DOHH2 (cell line): Measurements from ENCODE around the gene GOLGA6L10.
"Not testable (repeated sequence)": the region's sequence is repeated elsewhere in the genome, so short reads cannot be mapped to it uniquely, and the experiment has no call there.

Experiments
- H3F3A ChIP-seq: fragments of 200-600 bp; sonication (generic), shearing (Covaris generic); 2 replicates; pipeline ENCODE4 v1.6.0; 2016; ENCODE audit warnings: antibody characterized with exemption, mild to moderate bottlenecking; ENCODE audit not compliant: control insufficient read depth, insufficient read depth
- H3K27ac ChIP-seq: fragments of 200-600 bp; sonication (generic); 2 replicates; pipeline ENCODE4 v1.5.1; 2014; ENCODE audit warnings: low read depth, mild to moderate bottlenecking, low read length, moderate library complexity
- H3K27me3 ChIP-seq: fragments of 200-600 bp; sonication (generic); 2 replicates; pipeline ENCODE4 v1.6.1; 2014; ENCODE audit warnings: mild to moderate bottlenecking, low read length, mixed read lengths; ENCODE audit not compliant: control insufficient read depth
- H3K36me3 ChIP-seq: fragments of 200-600 bp; sonication (generic); 2 replicates; pipeline ENCODE4 v1.6.1; 2014; ENCODE audit warnings: mild to moderate bottlenecking, low read length, moderate library complexity, mixed read lengths; ENCODE audit not compliant: control insufficient read depth
- H3K4me1 ChIP-seq: fragments of 200-600 bp; sonication (generic); 2 replicates; pipeline ENCODE4 v1.6.1; 2014; ENCODE audit warnings: mild to moderate bottlenecking, low read length, mixed read lengths; ENCODE audit not compliant: control insufficient read depth
- H3K4me2 ChIP-seq: fragments of 200-600 bp; sonication (generic); 2 replicates; pipeline ENCODE4 v1.6.0; 2014; ENCODE audit warnings: mild to moderate bottlenecking, low read length, moderate library complexity
- H3K4me3 ChIP-seq: fragments of 200-600 bp; sonication (generic); 2 replicates; pipeline ENCODE4 v1.5.1; 2014; ENCODE audit warnings: mild to moderate bottlenecking, low read length, mixed read lengths
- H3K79me2 ChIP-seq: fragments of 200-600 bp; sonication (generic); 2 replicates; pipeline ENCODE4 v1.6.1; 2014; ENCODE audit warnings: mild to moderate bottlenecking, low read length, mixed read lengths; ENCODE audit not compliant: control insufficient read depth
- H3K9me2 ChIP-seq: fragments of 200-600 bp; sonication (generic); replicated peaks from 2 replicates; pipeline ENCODE4 v1.6.1; 2014; ENCODE audit warnings: mild to moderate bottlenecking, low read length, mixed read lengths; ENCODE audit not compliant: control insufficient read depth
- H3K9me3 ChIP-seq: fragments of 200-600 bp; sonication (generic); 2 replicates; pipeline ENCODE4 v1.6.1; 2014; ENCODE audit warnings: antibody characterized with exemption, low read length, mixed read lengths; ENCODE audit not compliant: control insufficient read depth, insufficient read depth
- H4K20me1 ChIP-seq: fragments of 200-600 bp; sonication (generic); 2 replicates; pipeline ENCODE4 v1.6.0; 2014; ENCODE audit warnings: low read depth, mild to moderate bottlenecking, antibody characterized with exemption, low read length, moderate library complexity; ENCODE audit not compliant: control insufficient read depth, insufficient read depth
- CTCF ChIP-seq: fragments of 200-600 bp; sonication (generic); IDR thresholded peaks from one replicate; pipeline ENCODE4 v1.5.1; 2014; ENCODE audit warnings: antibody characterized with exemption, mild to moderate bottlenecking, low read depth, low read length; ENCODE audit not compliant: poor library complexity, severe bottlenecking
- EZH2phosphoT487 ChIP-seq: fragments of 200-600 bp; sonication (generic); IDR thresholded peaks from 2 replicates; pipeline ENCODE4 v1.6.1; 2017; ENCODE audit warnings: borderline replicate concordance, mild to moderate bottlenecking, antibody characterized with exemption, low read length, moderate library complexity, mixed read lengths

Gene GOLGA6L10

GRCh38 chr15:82300883-82301282, 48.4 kb downstream of the GOLGA6L10 start:
- Histone ChIP-seq H3K4me2 (no peak overlapping the region), H4K20me1 (no peaks in the 10 kb centered on the region), H3K4me1 (no peaks in the 10 kb centered on the region), H3K9me2 (no peaks in the 10 kb centered on the region), H3F3A (no peaks in the 10 kb centered on the region), H3K36me3 (no peaks in the 10 kb centered on the region), H3K79me2 (no peaks in the 10 kb centered on the region), H3K9me3 (no peaks in the 10 kb centered on the region), H3K4me3 (no peak overlapping the region), H3K27ac (no peak overlapping the region), H3K27me3 (no peaks in the 10 kb centered on the region)
- TF ChIP-seq EZH2phosphoT487 (no peak), CTCF (no peak)

GRCh38 chr15:82300326-82300725, 48.9 kb downstream of the GOLGA6L10 start:
- H3K4me3 ChIP-seq, H3F3A ChIP-seq, H3K4me2 ChIP-seq, H3K9me3 ChIP-seq, H3K27ac ChIP-seq, H3K79me2 ChIP-seq, H3K27me3 ChIP-seq, H3K4me1 ChIP-seq, H3K36me3 ChIP-seq, H4K20me1 ChIP-seq, H3K9me2 ChIP-seq: not testable (repeated sequence)

- not testable (repeated sequence) for H3K79me2 ChIP-seq, H3K9me2 ChIP-seq, H3K27me3 ChIP-seq, H3K36me3 ChIP-seq, H3F3A ChIP-seq, H3K4me3 ChIP-seq, H3K27ac ChIP-seq, H4K20me1 ChIP-seq, H3K9me3 ChIP-seq, H3K4me1 ChIP-seq, H3K4me2 ChIP-seq
Observed at GRCh38 chr15:82299511-82299914, 49.8 kb downstream of the GOLGA6L10 start.

GRCh38 chr15:82298520-82298919, 50.8 kb downstream of the GOLGA6L10 start:
- no peak overlapping the region for H3K4me2 ChIP-seq
- H4K20me1 ChIP-seq = no peaks in the 10 kb centered on the region
- no peak overlapping the region for H3K4me3 ChIP-seq
- H3K79me2 ChIP-seq = no peaks in the 10 kb centered on the region
- no peaks in the 10 kb centered on the region for H3K27me3 ChIP-seq
- no peaks in the 10 kb centered on the region for H3K9me3 ChIP-seq
- no peaks in the 10 kb centered on the region for H3K4me1 ChIP-seq
- no peaks in the 10 kb centered on the region for H3F3A ChIP-seq
- no peak overlapping the region for H3K27ac ChIP-seq
- H3K36me3 ChIP-seq = no peaks in the 10 kb centered on the region
- TF ChIP-seq CTCF (no peak), EZH2phosphoT487 (no peak)
- H3K9me2 ChIP-seq = no peaks in the 10 kb centered on the region
